ENCODE data around the gene ANKRD13D.

- TF ChIP-seq, protein P1, sequence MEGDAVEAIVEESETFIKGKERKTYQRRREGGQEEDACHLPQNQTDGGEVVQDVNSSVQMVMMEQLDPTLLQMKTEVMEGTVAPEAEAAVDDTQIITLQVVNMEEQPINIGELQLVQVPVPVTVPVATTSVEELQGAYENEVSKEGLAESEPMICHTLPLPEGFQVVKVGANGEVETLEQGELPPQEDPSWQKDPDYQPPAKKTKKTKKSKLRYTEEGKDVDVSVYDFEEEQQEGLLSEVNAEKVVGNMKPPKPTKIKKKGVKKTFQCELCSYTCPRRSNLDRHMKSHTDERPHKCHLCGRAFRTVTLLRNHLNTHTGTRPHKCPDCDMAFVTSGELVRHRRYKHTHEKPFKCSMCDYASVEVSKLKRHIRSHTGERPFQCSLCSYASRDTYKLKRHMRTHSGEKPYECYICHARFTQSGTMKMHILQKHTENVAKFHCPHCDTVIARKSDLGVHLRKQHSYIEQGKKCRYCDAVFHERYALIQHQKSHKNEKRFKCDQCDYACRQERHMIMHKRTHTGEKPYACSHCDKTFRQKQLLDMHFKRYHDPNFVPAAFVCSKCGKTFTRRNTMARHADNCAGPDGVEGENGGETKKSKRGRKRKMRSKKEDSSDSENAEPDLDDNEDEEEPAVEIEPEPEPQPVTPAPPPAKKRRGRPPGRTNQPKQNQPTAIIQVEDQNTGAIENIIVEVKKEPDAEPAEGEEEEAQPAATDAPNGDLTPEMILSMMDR (IDR thresholded peaks at IDR 0.05) = no peak
- no peak for TF ChIP-seq POLR2A (IDR thresholded peaks at IDR 0.05)
These were observed 17.9 kb upstream of the ANKRD13D start for GRCh38 chr11:67271205-67271540.
